HG02588 (cell line): ENCODE results near the gene HNRNPA3.
"Not testable (repeated sequence)": the region's sequence is repeated elsewhere in the genome, so short reads cannot be mapped to it uniquely, and the experiment has no call there.

Experiments
- ATAC-seq: cut with Tn5 transposase; IDR thresholded peaks from one replicate; pipeline ENCODE4 v1.9.1; 2021; ENCODE audit warnings: mild to moderate bottlenecking, moderate library complexity; ENCODE audit not compliant: unreplicated experiment

Gene HNRNPA3

DNA sequence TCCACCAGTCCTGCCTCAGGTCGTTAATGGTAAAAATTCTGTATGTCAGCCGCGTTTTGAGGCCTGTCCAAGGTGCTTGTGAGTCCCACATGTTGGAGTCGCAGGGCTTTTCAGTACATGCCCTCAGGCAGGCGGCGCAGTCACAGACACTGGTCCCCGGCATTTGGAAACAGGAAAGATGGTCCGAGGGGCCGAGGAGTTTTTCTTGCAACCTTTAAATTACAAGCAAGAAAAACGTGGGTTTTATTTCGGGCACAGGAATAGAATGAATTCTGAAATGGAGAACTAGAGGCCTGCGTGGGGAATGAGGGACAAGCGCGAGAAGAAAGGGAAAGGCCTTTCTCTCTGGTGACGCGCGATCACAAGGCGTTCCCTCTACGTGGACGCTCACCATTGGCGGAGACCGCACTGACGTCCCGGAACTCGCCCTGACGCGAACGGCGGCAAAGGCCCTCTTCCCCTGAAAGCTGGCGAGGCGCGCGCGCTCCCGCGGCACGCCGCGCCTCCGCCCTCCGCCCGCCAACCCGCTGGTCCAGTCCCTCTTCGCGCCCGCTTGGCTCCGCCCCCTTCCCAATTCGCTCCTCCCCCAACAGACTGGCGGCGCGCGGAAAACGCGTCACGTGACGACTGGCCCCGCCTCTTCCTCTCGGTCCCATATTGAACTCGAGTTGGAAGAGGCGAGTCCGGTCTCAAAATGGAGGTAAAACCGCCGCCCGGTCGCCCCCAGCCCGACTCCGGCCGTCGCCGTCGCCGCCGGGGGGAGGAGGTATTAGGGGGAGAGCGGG is at the start of gene HNRNPA3:
TSS of gene HNRNPA3 (plus strand) at position 689 of the 785 bp plus-strand sequence. CDS start at position 695, 6 bp downstream.
- peak; percentile 88 for ATAC-seq

- no peak for ATAC-seq
Observed at GRCh38 chr2:177164131-177164530, 48.5 kb upstream of the HNRNPA3 start.

GRCh38 chr2:177164584-177165052 is 48.0 kb upstream of the HNRNPA3 start:
- peak; percentile 60 for ATAC-seq

DNA sequence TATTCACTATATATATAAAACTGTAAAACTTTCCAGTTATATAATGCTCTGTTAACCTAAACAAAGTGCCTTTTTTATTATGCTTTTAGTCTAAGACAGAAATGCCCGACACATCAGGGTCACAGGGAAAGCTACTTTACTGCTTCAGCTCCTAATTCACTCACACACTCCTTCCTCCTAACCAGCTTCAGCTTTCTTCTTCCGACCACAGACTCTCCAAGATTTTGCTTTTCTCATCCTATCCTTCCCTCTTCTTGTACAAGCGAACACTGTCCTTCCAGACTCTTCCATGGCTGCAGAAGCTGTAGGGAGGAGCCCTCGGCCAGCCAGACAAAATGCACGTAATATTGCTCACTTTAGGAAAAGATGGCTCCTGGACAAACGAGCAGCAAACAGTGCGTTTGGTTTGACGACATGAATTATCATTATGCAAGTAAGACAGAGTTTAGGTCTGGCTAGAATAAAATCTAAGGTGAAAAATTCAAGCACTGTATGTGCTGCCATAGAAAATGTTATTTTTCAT is 47.5 kb upstream of the HNRNPA3 start:
- ATAC-seq: no peak

- ATAC-seq: peak; percentile 56
Observed at GRCh38 chr2:177165721-177166711, 46.6 kb upstream of the HNRNPA3 start.

- peak; percentile 51 for ATAC-seq
Observed at GRCh38 chr2:177169810-177170514, 42.6 kb upstream of the HNRNPA3 start.

- no peak for ATAC-seq
Observed at GRCh38 chr2:177171418-177171865, 41.2 kb upstream of the HNRNPA3 start.

- ATAC-seq: no peak
Observed at GRCh38 chr2:177172034-177172880, 40.3 kb upstream of the HNRNPA3 start.

- no peak for ATAC-seq
Observed at GRCh38 chr2:177174486-177174885, 38.1 kb upstream of the HNRNPA3 start.

GRCh38 chr2:177175917-177176668 is 36.5 kb upstream of the HNRNPA3 start:
- no peak for ATAC-seq

- no peak for ATAC-seq
Observed at GRCh38 chr2:177178797-177179196, 33.8 kb upstream of the HNRNPA3 start.

GRCh38 chr2:177179227-177179626 is 33.4 kb upstream of the HNRNPA3 start:
- no peak for ATAC-seq

DNA sequence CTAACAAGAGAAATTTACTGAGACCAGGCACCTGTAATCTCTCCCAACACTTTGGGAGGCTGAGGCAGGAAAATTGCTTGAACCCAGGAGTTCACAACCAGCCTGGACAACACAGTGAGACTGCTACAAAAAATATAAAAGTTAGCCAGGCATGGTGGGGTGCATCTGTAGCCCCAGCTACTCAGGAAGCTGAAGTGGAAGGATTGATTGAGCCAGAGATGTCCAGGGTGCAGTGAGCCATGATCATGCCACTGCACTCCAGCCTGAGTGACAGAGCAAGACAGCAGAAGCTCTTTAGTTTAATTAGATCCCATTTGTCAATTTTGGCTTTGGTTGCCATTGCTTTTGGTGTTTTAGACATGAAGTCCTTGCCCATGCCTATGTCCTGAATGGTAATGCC is 32.9 kb upstream of the HNRNPA3 start:
- not testable (repeated sequence) for ATAC-seq

- no peak for ATAC-seq
Observed at GRCh38 chr2:177180269-177181000, 32.2 kb upstream of the HNRNPA3 start.

- no peak for ATAC-seq
Observed at GRCh38 chr2:177183860-177184259, 28.7 kb upstream of the HNRNPA3 start.

DNA sequence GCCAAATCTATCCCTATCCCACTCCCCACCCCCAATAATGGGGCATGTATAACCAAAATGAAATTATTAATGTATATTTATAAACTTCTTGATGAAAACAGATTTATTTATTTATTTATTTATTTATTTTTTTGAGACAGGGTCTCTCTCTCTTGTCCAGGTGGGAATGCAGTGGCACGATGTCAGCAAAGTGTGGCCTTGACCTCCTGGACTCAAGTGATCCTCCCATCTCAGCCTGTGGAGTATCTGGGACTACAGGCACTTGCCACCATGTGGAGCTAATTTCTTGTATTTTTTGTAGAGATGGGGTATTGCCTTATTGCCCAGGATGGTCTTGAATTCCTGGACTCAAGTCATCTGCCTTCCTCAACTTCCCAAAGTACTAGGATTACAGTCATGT is 28.0 kb upstream of the HNRNPA3 start:
- ATAC-seq: no peak

GRCh38 chr2:177186038-177186437 is 26.6 kb upstream of the HNRNPA3 start:
- not testable (repeated sequence) for ATAC-seq

DNA sequence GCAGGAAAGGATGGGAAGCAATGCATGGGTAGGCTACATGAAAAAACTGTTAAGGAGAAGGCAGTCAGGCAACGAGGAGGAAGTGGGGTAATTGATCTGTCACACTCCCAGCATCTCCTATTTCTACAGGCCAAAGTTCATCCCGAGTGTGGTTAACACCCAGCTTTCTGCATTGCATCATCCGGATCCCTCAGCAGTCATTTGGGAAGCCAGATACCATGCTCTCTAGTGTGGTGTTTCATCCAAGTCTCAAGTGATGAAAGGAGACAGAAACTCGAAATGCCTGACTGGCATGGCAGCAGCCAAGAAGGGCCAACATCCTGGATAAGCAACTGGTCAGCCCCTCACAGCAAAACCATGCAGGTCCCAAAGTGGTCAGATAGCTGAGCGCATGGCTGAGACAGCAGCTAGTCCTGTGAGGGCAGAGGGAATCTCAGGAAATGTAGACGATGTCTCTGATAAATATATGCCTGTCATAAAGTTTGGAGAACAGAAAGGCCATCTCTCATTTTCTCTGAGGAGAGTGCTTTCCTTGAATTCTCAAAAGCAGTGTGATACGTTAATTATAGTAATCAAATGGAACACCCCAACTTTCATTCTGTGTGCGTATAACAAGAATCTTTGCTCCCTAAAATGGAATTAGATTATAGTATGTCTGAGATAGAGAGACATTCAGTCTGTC is 24.8 kb upstream of the HNRNPA3 start:
- no peak for ATAC-seq
